DND-41 (cell line): Measurements from ENCODE around the gene ABCF2.

Experiments
- ATAC-seq: fragments of 200-7000 bp; cut with Tn5 transposase; 3 replicates; pipeline ENCODE4 v1.9.1; 2021; ENCODE audit warnings: low read depth; ENCODE audit not compliant: insufficient read depth
- DNase-seq: peaks from one replicate; pipeline ENCODE4 v3.0.0-alpha.2; 2020
- H2AFZ ChIP-seq: 2 replicates; pipeline ENCODE4 v1.6.0; 2012; ENCODE audit warnings: low read depth, low read length
- H3K27ac ChIP-seq: 2 replicates; pipeline ENCODE4 v1.5.1; 2012; ENCODE audit warnings: low read length, inconsistent platforms
- H3K27me3 ChIP-seq: fragments of 200-600 bp; sonication (generic); 2 replicates; pipeline ENCODE4 v1.6.0; 2012; ENCODE audit warnings: low read length, mild to moderate bottlenecking, inconsistent platforms; ENCODE audit not compliant: insufficient read depth, poor library complexity
- H3K36me3 ChIP-seq: 2 replicates; pipeline ENCODE4 v1.5.1; 2012; ENCODE audit warnings: low read length, inconsistent platforms; ENCODE audit not compliant: insufficient read depth
- H3K4me1 ChIP-seq: 2 replicates; pipeline ENCODE4 v1.5.1; 2012; ENCODE audit warnings: mild to moderate bottlenecking, low read length; ENCODE audit not compliant: insufficient read depth
- H3K4me2 ChIP-seq: 2 replicates; pipeline ENCODE4 v1.6.0; 2012; ENCODE audit warnings: mild to moderate bottlenecking, moderate library complexity, low read length, inconsistent platforms; ENCODE audit not compliant: insufficient read depth
- H3K4me3 ChIP-seq, 2 experiments: fragments of 200-600 bp in 1 of 2; shearing (Covaris generic) in 1 of 2; 2 replicates each; pipeline ENCODE4 v1.5.1; 2012 to 2016; ENCODE audit warnings: inconsistent platforms in 2 of 2, low read length in 2 of 2, mild to moderate bottlenecking in 2 of 2, low read depth in 1 of 2, moderate library complexity in 1 of 2
- H3K79me2 ChIP-seq: 2 replicates; pipeline ENCODE4 v1.6.0; 2012; ENCODE audit warnings: low read length, inconsistent platforms; ENCODE audit not compliant: insufficient read depth
- H3K9ac ChIP-seq: 2 replicates; pipeline ENCODE4 v1.6.0; 2012; ENCODE audit warnings: low read depth, mild to moderate bottlenecking, inconsistent platforms, low read length, moderate library complexity
- H3K9me3 ChIP-seq: 2 replicates; pipeline ENCODE4 v1.5.1; 2012; ENCODE audit warnings: low read length, moderate library complexity, mild to moderate bottlenecking, inconsistent platforms; ENCODE audit not compliant: insufficient read depth, severe bottlenecking
- H4K20me1 ChIP-seq: 2 replicates; pipeline ENCODE4 v1.6.0; 2012; ENCODE audit warnings: low read length; ENCODE audit not compliant: insufficient read depth
- EZH2 ChIP-seq: IDR thresholded peaks from 3 replicates; pipeline ENCODE4 v1.6.1; 2012; ENCODE audit warnings: borderline replicate concordance, low read depth, mild to moderate bottlenecking, moderate library complexity, low read length, inconsistent platforms; ENCODE audit not compliant: severe bottlenecking
- TF ChIP-seq, protein P1 (sequence below): IDR thresholded peaks from 2 replicates; pipeline ENCODE4 v1.5.1; 2012; ENCODE audit warnings: borderline replicate concordance, low read length, moderate library complexity, mild to moderate bottlenecking; ENCODE audit not compliant: poor library complexity, severe bottlenecking; ENCODE audit errors: extremely low read depth

Gene ABCF2

GRCh38 chr7:151254316-151254715 is 27.3 kb upstream of the ABCF2 start:
- no peak for ATAC-seq
- TF ChIP-seq EZH2, result no peak
- TF ChIP-seq, protein P1, sequence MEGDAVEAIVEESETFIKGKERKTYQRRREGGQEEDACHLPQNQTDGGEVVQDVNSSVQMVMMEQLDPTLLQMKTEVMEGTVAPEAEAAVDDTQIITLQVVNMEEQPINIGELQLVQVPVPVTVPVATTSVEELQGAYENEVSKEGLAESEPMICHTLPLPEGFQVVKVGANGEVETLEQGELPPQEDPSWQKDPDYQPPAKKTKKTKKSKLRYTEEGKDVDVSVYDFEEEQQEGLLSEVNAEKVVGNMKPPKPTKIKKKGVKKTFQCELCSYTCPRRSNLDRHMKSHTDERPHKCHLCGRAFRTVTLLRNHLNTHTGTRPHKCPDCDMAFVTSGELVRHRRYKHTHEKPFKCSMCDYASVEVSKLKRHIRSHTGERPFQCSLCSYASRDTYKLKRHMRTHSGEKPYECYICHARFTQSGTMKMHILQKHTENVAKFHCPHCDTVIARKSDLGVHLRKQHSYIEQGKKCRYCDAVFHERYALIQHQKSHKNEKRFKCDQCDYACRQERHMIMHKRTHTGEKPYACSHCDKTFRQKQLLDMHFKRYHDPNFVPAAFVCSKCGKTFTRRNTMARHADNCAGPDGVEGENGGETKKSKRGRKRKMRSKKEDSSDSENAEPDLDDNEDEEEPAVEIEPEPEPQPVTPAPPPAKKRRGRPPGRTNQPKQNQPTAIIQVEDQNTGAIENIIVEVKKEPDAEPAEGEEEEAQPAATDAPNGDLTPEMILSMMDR, result no peak
- Histone ChIP-seq H3K27me3 (peaks cover 82% of the 10 kb centered on the region), H3K9ac (no peak overlapping the region), H3K36me3 (no peaks in the 10 kb centered on the region), H3K4me1 (peaks cover 13% of the 10 kb centered on the region), H4K20me1 (peaks cover 19% of the 10 kb centered on the region), H3K4me3 (no peak overlapping the region), H3K79me2 (no peaks in the 10 kb centered on the region), H3K9me3 (no peaks in the 10 kb centered on the region), H3K4me2 (no peak overlapping the region), H3K27ac (no peak overlapping the region), H2AFZ (no peak overlapping the region)
- no peak for DNase-seq

DNA sequence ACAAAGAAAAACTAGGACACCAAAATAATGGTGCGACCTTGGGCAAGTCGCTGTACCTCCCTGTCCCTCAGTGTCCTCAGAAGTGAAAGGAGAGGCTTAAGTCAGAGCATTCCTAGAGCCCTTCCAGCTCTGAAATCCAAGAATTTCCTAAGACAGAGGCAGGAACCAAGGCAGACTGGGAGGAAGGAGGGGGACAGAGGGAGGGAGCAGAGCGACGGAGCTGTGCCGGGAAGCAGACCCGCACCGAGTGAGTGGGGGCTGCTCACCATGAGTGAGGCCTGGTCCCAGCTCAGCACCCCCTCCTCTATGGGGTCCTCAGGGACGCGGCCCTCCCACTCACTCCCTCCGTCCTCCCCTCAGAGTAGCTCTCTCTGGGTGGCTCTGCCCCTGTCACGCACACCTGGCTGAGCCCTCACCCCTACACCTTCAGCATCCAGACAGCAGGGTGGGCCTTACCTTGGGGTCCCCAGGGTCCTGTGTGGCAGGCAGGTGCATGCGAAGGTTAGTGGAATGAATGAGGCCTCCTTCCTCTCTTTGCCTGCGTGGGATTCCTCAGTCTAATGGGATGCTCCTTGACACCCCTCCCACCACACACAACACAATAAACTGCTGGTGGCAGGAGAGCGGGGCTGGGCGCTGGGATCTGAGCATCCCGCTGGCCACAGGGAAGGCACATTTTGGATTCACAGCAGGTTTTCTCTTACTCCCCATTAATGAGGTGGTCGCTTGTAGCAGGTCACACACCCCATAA is 26.1 kb upstream of the ABCF2 start:
- no peak overlapping the region for H3K27ac ChIP-seq
- H3K79me2 ChIP-seq, result no peaks in the 10 kb centered on the region
- peaks cover 89% of the 10 kb centered on the region for H3K27me3 ChIP-seq
- H3K4me1 ChIP-seq, result peaks cover 25% of the 10 kb centered on the region
- no peak overlapping the region for H2AFZ ChIP-seq
- H3K4me2 ChIP-seq, result no peak overlapping the region
- TF ChIP-seq EZH2, result no peak
- TF ChIP-seq, protein P1, result no peak
- H3K36me3 ChIP-seq, result no peaks in the 10 kb centered on the region
- no peak overlapping the region for H3K4me3 ChIP-seq
- ATAC-seq (no peak), DNase-seq (no peak)
- H3K9me3 ChIP-seq, result no peaks in the 10 kb centered on the region
- H3K9ac ChIP-seq, result no peak overlapping the region
- H4K20me1 ChIP-seq, result peaks cover 19% of the 10 kb centered on the region

DNA sequence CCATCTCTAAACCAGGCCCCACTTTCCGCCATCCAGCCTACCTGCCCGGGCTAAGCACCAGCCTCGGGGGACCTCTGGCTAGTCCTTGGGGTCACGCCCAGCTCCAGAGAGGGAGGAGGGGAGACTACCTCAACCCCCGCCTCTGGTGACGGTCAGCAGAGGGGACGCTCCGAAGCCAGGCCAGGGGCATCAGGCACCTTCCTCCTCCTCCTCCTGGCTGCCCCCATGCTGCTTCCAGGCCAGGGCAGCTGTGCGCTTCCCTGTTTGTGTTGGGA is 25.5 kb upstream of the ABCF2 start:
- H3K79me2 ChIP-seq, result no peaks in the 10 kb centered on the region
- H3K4me3 ChIP-seq, result no peak overlapping the region
- no peak overlapping the region for H2AFZ ChIP-seq
- H3K36me3 ChIP-seq, result no peaks in the 10 kb centered on the region
- peaks cover 90% of the 10 kb centered on the region for H3K27me3 ChIP-seq
- peaks cover 23% of the 10 kb centered on the region for H4K20me1 ChIP-seq
- TF ChIP-seq EZH2, result no peak
- TF ChIP-seq, protein P1, result no peak
- DNase-seq (no peak), ATAC-seq (no peak)
- no peaks in the 10 kb centered on the region for H3K9me3 ChIP-seq
- no peak overlapping the region for H3K27ac ChIP-seq
- no peak overlapping the region for H3K9ac ChIP-seq
- 0 out of 2 replicates have a peak overlapping the region, but pooled peaks have one; percentile 57 for H3K4me2 ChIP-seq
- H3K4me1 ChIP-seq, result peaks cover 31% of the 10 kb centered on the region
